GM12874 (cell line): ENCODE data around the gene FTO.

Experiments
- TF ChIP-seq, protein P1 (sequence below): IDR thresholded peaks from 2 replicates; pipeline ENCODE4 v1.5.1; 2011; ENCODE audit warnings: low read depth, mild to moderate bottlenecking, control low read depth, low read length, moderate library complexity; ENCODE audit not compliant: insufficient read depth

FTO gene

DNA sequence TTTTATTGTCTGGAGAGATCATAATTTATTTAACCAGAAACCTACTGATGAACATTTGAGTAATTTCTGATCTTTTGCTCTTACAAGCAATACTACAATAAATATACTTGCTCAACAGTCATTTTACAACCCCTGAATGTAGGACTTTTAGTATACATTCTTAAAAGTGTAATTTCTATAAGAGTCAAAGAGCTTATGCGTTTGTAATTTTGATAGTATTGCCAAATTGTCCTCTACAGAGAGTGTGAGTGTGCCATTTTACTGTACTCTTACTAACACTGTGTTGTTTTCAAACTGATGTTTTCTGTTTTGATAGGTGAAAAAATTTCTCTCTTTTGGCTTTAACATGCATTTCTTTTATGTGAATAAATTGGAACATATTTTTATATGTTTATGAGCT lies 139.1 kb downstream of the FTO start:
- TF ChIP-seq, protein P1, sequence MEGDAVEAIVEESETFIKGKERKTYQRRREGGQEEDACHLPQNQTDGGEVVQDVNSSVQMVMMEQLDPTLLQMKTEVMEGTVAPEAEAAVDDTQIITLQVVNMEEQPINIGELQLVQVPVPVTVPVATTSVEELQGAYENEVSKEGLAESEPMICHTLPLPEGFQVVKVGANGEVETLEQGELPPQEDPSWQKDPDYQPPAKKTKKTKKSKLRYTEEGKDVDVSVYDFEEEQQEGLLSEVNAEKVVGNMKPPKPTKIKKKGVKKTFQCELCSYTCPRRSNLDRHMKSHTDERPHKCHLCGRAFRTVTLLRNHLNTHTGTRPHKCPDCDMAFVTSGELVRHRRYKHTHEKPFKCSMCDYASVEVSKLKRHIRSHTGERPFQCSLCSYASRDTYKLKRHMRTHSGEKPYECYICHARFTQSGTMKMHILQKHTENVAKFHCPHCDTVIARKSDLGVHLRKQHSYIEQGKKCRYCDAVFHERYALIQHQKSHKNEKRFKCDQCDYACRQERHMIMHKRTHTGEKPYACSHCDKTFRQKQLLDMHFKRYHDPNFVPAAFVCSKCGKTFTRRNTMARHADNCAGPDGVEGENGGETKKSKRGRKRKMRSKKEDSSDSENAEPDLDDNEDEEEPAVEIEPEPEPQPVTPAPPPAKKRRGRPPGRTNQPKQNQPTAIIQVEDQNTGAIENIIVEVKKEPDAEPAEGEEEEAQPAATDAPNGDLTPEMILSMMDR: no peak

DNA sequence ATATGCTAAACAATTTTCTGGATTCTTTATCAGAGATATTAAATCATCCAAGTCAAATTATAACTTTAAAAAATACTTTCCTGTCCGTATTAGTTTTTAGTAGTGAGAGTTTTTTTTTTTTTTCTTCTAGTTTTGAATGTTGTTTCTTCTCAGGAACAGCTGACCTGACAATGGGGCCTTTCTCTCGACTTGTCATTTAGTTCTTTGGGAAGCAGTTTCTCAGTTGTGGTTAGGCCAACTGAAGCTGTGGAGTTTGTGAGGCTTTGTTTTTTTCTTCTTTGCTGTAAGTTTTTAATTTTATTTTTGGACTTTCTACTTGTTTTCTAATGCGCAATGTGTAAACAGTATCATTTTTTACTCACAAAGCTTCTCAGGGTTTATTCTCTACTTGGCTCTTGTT lies 140.8 kb downstream of the FTO start:
- TF ChIP-seq, protein P1: no peak

DNA sequence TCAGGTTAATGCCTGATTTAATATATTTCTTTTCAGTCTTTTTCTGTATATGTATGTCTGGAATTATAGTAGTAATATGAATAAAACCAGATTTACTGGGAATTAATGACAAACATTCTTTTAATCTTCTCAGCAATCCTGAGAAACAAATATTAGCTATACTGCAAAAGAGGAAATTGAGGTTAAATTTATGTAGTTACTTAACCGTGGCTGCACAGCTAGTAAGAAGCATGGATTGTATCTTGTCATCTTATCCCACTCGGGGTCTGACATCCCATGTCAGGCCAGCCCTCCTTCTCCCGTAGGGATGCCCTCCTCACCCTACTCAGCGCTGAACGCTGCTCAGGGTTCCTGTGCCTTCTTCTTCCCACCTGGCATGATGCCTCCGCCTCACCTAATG lies 143.0 kb downstream of the FTO start:
- TF ChIP-seq, protein P1: no peak

DNA sequence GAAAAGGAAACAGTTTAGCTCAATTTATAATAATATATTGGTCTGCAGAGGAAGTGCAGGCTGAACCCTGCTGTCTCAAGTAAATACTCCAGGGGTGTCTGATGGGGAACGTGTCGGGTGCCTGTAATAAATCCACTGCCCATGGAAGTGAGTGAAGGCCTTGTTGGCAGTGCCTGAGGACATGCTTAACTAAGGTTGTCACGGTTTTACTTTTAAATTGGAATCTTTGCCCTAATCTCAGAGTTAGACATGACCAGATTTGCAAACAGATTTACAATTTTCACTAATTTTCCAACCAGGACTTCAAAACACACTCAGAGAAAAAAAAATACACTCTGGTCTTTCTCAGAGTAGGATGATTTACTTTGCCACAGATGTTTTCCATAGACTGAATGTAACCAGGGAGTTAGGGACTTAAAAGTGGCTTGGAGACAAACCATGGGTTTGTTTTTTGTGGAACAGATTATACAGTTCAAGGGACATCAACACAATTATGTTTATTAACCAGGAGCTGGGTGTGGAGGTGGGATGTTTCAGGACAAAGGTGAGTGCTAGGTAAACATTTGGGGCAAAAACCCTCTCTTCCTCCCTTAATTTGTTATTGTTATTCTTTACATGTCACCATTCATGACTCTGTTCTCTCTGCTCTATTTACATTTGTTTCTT lies 144.5 kb downstream of the FTO start:
- TF ChIP-seq, protein P1: no peak

DNA sequence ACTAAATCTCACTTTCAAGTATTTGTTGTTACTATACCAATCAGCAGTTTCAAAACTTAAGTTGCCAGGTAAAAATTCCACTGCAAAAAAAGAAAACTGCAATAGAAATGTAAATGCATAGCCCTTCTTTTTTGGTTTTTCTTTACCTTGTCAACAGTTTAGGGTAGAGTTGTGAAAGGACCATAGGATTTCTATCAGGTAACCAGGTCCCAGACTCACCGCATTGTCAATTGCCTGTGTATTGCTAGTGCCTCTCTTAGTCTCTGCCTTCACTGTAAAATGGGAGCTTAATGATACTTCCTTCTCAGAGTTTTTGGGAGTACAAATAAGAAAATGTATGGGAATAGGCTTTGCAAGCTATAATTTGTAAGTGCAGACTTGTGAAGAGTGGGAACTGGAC lies 145.0 kb downstream of the FTO start:
- TF ChIP-seq, protein P1: no peak

DNA sequence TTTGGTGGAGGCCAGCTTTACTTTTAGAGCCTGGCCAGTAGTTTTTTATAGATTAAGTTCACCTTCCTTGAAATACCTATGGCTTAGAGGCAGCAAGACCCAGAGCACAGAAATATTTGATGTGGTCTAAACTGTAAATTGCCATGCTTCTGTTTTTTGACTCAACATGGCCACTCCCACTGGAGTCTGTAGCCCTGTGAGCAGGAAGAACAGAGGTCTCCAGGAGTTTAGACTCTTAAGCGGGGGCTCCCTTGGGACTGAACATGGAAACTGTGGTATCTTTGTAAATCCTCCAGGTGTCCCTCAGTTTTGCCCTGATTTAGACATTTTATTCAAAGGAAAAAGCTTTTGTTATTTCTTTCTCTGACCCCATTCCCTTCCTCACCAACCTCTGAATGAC lies 145.6 kb downstream of the FTO start:
- TF ChIP-seq, protein P1: no peak

DNA sequence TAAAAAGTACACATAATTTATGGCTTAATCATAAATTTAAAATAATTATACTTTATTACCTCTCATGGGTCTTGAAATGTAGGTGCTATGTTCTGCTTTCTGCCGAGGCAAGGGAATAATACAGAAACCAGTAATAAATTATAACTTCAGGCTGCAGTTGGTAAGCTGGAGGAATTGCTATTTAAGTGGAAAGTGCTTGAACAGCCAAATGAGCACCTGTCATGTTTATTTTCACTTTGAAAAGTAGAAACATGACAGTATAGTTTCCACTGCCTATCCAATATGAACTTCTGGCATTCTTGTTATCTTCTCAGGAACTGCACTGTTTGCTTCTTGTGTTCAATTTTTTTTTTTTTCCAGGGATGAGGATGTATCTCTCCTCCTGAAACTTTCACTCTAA lies 146.0 kb downstream of the FTO start:
- TF ChIP-seq, protein P1: no peak
